Measurements from ENCODE around the gene GPC5. TPM values are rescaled to one million over a fixed set of nuclear protein-coding genes. Genes with fewer than 3 reads are reported as not detected.

Gene GPC5
- total and polyA plus RNA-seq, 7 donors, result 0.23 TPM; not detected in 6

- no peak for ATAC-seq
- Histone ChIP-seq H3K4me3 (no peak overlapping the region), H3K36me3 (ENCODE audit: insufficient read depth in 1 of 2, low read depth in 1 of 2) (no peaks in the 10 kb centered on the region), H3K9me3 (no peaks in the 10 kb centered on the region), H3K27me3 (ENCODE audit: insufficient read depth in 3 of 3, low read length in 2 of 3) (no peaks in the 10 kb centered on the region), H3K27ac (no peak overlapping the region), H3K4me1 (no peaks in the 10 kb centered on the region)
- no peak for DNase-seq
- intact Hi-C loops (cut with DNase I), result no loop called here
- 63 to 75% (median 68%) methylated on average over 6 of the region's 6 CpGs for WGBS, 3 donors
- no peak for TF ChIP-seq CTCF (IDR thresholded peaks at IDR 0.05)
Measured at GRCh38 chr13:92452840-92453239, 1054.4 kb downstream of the GPC5 start.

- WGBS, 3 donors, result 24 to 41% (median 26%) methylated on average over 4 of the region's 4 CpGs
- Histone ChIP-seq H3K9me3 (no peaks in the 10 kb centered on the region), H3K4me1 (no peaks in the 10 kb centered on the region), H3K27ac (no peak overlapping the region), H3K27me3 (ENCODE audit: insufficient read depth in 3 of 3, low read length in 2 of 3) (no peaks in the 10 kb centered on the region), H3K4me3 (no peak overlapping the region), H3K36me3 (ENCODE audit: insufficient read depth in 1 of 2, low read depth in 1 of 2) (no peaks in the 10 kb centered on the region)
- intact Hi-C loops (cut with DNase I), result no loop called here
- no peak for ATAC-seq
- TF ChIP-seq CTCF (IDR thresholded peaks at IDR 0.05), result no peak
- DNase-seq, result no peak
Measured at GRCh38 chr13:92459306-92459705, 1060.9 kb downstream of the GPC5 start.

- DNase-seq (no peak), ATAC-seq (no peak)
- H3K36me3 ChIP-seq (ENCODE audit: insufficient read depth in 1 of 2, low read depth in 1 of 2), result no peaks in the 10 kb centered on the region
- TF ChIP-seq CTCF (IDR thresholded peaks at IDR 0.05), result no peak
- intact Hi-C loops (cut with DNase I), result no loop called here
- H3K27me3 ChIP-seq (ENCODE audit: insufficient read depth in 3 of 3, low read length in 2 of 3), result no peaks in the 10 kb centered on the region
- H3K4me3 ChIP-seq, result no peak overlapping the region
- no peak overlapping the region for H3K27ac ChIP-seq
- no peaks in the 10 kb centered on the region for H3K4me1 ChIP-seq
- H3K9me3 ChIP-seq, result no peaks in the 10 kb centered on the region
Measured at GRCh38 chr13:92460479-92460878, 1062.1 kb downstream of the GPC5 start.

- no peak for ATAC-seq
- DNase-seq, result no peak
- 63 to 77% (median 71%) methylated on average over 3 of the region's 3 CpGs for WGBS, 3 donors
- no peaks in the 10 kb centered on the region for H3K27me3 ChIP-seq (ENCODE audit: insufficient read depth in 3 of 3, low read length in 2 of 3)
- no peak overlapping the region for H3K27ac ChIP-seq
- no peaks in the 10 kb centered on the region for H3K4me1 ChIP-seq
- TF ChIP-seq CTCF (IDR thresholded peaks at IDR 0.05), result no peak
- no peaks in the 10 kb centered on the region for H3K9me3 ChIP-seq
- no peaks in the 10 kb centered on the region for H3K36me3 ChIP-seq (ENCODE audit: insufficient read depth in 1 of 2, low read depth in 1 of 2)
- intact Hi-C loops (cut with DNase I), result no loop called here
- H3K4me3 ChIP-seq, result no peak overlapping the region
Measured at GRCh38 chr13:92461402-92461801, 1063.0 kb downstream of the GPC5 start.

- no peaks in the 10 kb centered on the region for H3K9me3 ChIP-seq
- ATAC-seq, result no peak
- 82 to 97% (median 96%) methylated on average over 5 of the region's 5 CpGs for WGBS, 3 donors
- no peak for DNase-seq
- no peak overlapping the region for H3K4me3 ChIP-seq
- H3K27ac ChIP-seq, result no peak overlapping the region
- H3K36me3 ChIP-seq (ENCODE audit: insufficient read depth in 1 of 2, low read depth in 1 of 2), result no peaks in the 10 kb centered on the region
- TF ChIP-seq CTCF (IDR thresholded peaks at IDR 0.05), result no peak
- H3K4me1 ChIP-seq, result no peaks in the 10 kb centered on the region
- intact Hi-C loops (cut with DNase I), result no loop called here
- no peaks in the 10 kb centered on the region for H3K27me3 ChIP-seq (ENCODE audit: insufficient read depth in 3 of 3, low read length in 2 of 3)
Measured at GRCh38 chr13:92461831-92462230, 1063.4 kb downstream of the GPC5 start.
